Bronchial epithelial cell (primary cell): ENCODE measurements around the gene IGF1R. TPM values are rescaled to one million over a fixed set of nuclear protein-coding genes. Genes with fewer than 3 reads are reported as not detected.

ENCODE experiments used
- DNase-seq: peaks from one replicate; pipeline ENCODE4 v3.0.0-alpha.2; 2010; ENCODE audit warnings: low read depth
- FAIRE-seq: peaks from 2 replicates; lab custom pipeline; 2011; peaks lifted over from hg19 to GRCh38; lab: Jason Lieb, UNC
- H3K27me3 ChIP-seq: 2 replicates; pipeline ENCODE4 v1.5.1; 2011; ENCODE audit warnings: low read length; ENCODE audit not compliant: control insufficient read depth, insufficient read depth
- H3K36me3 ChIP-seq: 2 replicates; pipeline ENCODE4 v1.5.1; 2011; ENCODE audit warnings: low read length; ENCODE audit not compliant: control insufficient read depth, insufficient read depth
- H3K4me3 ChIP-seq: 2 replicates; pipeline ENCODE4 v1.5.1; 2011; ENCODE audit warnings: mild to moderate bottlenecking, low read depth, low read length, control low read depth
- total RNA-seq: library from RNA; depleted of rRNA; stranded (reverse); fragments of >200 nt; gene quantifications from 2 replicates; pipeline ENCODE4 v1.2.1, GENCODE V29; 2014
- TF ChIP-seq, protein P1 (sequence below): IDR thresholded peaks from 2 replicates; pipeline ENCODE4 v1.5.1; 2011; ENCODE audit warnings: mild to moderate bottlenecking, moderate library complexity, low read length, control low read depth, inconsistent platforms; ENCODE audit not compliant: insufficient read depth, severe bottlenecking

The IGF1R gene
- total RNA-seq, 1 donor from 2014 or later: 39.5 TPM

DNA sequence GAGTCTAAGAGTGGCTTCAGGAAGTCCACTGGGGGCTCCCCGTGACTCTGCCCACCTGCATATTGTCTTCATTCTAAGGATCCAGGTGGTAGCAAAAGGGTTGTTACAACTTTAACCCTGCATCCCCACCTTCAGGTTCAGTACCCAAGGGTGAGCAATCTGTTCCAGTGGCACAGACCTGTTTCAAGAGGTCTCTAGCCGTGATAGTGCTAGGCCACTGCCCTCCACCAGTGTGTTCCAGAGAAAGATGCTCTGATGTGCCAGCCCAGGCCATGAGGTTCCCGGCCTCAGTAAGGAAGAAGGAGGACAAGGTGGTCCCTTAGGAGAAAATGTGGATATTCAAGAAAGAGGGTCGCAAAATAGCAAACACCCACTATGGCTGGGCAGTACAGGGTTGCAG is 87.0 kb downstream of the IGF1R start:
- Histone ChIP-seq H3K4me3 (no peak overlapping the region), H3K27me3 (no peaks in the 10 kb centered on the region), H3K36me3 (no peaks in the 10 kb centered on the region)
- DNase-seq: no peak
- TF ChIP-seq, protein P1, sequence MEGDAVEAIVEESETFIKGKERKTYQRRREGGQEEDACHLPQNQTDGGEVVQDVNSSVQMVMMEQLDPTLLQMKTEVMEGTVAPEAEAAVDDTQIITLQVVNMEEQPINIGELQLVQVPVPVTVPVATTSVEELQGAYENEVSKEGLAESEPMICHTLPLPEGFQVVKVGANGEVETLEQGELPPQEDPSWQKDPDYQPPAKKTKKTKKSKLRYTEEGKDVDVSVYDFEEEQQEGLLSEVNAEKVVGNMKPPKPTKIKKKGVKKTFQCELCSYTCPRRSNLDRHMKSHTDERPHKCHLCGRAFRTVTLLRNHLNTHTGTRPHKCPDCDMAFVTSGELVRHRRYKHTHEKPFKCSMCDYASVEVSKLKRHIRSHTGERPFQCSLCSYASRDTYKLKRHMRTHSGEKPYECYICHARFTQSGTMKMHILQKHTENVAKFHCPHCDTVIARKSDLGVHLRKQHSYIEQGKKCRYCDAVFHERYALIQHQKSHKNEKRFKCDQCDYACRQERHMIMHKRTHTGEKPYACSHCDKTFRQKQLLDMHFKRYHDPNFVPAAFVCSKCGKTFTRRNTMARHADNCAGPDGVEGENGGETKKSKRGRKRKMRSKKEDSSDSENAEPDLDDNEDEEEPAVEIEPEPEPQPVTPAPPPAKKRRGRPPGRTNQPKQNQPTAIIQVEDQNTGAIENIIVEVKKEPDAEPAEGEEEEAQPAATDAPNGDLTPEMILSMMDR: no peak
- FAIRE-seq: no peak

- H3K4me3 ChIP-seq: no peak overlapping the region
- H3K27me3 ChIP-seq: no peaks in the 10 kb centered on the region
- TF ChIP-seq, protein P1: no peak
- no peaks in the 10 kb centered on the region for H3K36me3 ChIP-seq
- DNase-seq (no peak), FAIRE-seq (no peak)
Measured at GRCh38 chr15:98735895-98736617, 87.7 kb downstream of the IGF1R start.

DNA sequence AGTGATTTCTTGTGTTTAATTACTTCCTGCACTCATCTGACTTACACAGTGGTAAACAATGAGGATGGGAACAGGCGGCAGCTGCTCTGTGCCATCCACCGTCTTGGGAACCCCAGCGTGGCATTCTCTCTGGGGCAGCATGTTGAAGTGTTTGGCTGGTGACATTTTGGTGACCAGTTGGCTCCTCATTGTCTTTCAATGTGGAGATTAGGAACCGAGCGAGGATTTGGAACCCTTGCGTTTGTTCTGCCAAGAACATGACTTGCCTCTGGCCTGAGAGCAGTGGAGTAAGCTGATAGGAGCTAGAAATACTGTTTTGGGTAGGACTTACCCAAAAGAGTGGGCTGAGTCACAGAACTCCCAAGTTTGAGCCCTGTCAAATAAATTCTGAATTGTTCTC is 88.8 kb downstream of the IGF1R start:
- H3K4me3 ChIP-seq: no peak overlapping the region
- H3K27me3 ChIP-seq: no peaks in the 10 kb centered on the region
- TF ChIP-seq, protein P1: no peak
- no peaks in the 10 kb centered on the region for H3K36me3 ChIP-seq
- no peak for DNase-seq
- FAIRE-seq: no peak

DNA sequence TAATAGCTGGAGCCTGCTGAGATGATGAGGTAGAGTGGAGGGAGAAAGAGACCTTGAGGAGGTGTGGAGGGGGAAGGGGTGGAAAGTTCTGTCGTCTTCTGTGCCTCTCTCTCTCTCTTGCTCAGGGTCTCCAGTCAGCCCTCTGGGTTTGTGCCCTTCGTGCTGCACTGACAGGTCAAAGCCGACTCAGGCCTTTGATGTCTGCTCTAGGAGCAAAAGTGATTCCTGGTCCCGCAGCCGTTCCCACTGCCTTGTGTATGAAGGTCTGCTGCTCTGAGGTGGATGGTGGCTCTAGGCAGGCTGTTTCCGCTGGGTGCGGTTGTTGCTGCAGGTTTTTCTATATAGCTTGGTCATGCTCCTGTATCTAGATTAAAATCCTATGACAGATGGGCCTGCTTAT is 89.4 kb downstream of the IGF1R start:
- TF ChIP-seq, protein P1: no peak
- Histone ChIP-seq H3K4me3 (no peak overlapping the region), H3K36me3 (no peaks in the 10 kb centered on the region), H3K27me3 (no peaks in the 10 kb centered on the region)
- FAIRE-seq (no peak), DNase-seq (no peak)

- no peaks in the 10 kb centered on the region for H3K36me3 ChIP-seq
- no peaks in the 10 kb centered on the region for H3K27me3 ChIP-seq
- FAIRE-seq (no peak), DNase-seq (no peak)
- TF ChIP-seq, protein P1: no peak
- no peak overlapping the region for H3K4me3 ChIP-seq
Measured at GRCh38 chr15:98738689-98739401, 90.5 kb downstream of the IGF1R start.
